Measurements from ENCODE around the gene THTPA.

THTPA gene

GRCh38 chr14:23540141-23540469 is 16.0 kb upstream of the THTPA start:
- H3K36me3 ChIP-seq (ENCODE audit: control insufficient read depth, insufficient read depth, low read length) = no peaks in the 10 kb centered on the region
- H3K4me1 ChIP-seq (ENCODE audit: control insufficient read depth, insufficient read depth, low read length, poor library complexity, severe bottlenecking) = no peaks in the 10 kb centered on the region
- H3K9me3 ChIP-seq (ENCODE audit: control insufficient read depth, low read length) = no peaks in the 10 kb centered on the region
- DNase-seq = no peak
- no peaks in the 10 kb centered on the region for H3K27me3 ChIP-seq (replicated peaks; ENCODE audit: control insufficient read depth, insufficient read depth, low read length, poor library complexity, severe bottlenecking)
- no peak overlapping the region for H3K4me3 ChIP-seq (ENCODE audit: insufficient read depth, low read depth, low read length, poor library complexity, severe bottlenecking)
- no peak overlapping the region for H3K27ac ChIP-seq (ENCODE audit: insufficient read depth, low read length, poor library complexity, severe bottlenecking)

- no peaks in the 10 kb centered on the region for H3K27me3 ChIP-seq (replicated peaks; ENCODE audit: control insufficient read depth, insufficient read depth, low read length, poor library complexity, severe bottlenecking)
- no peaks in the 10 kb centered on the region for H3K36me3 ChIP-seq (ENCODE audit: control insufficient read depth, insufficient read depth, low read length)
- H3K9me3 ChIP-seq (ENCODE audit: control insufficient read depth, low read length) = no peaks in the 10 kb centered on the region
- H3K27ac ChIP-seq (ENCODE audit: insufficient read depth, low read length, poor library complexity, severe bottlenecking) = no peak overlapping the region
- H3K4me3 ChIP-seq (ENCODE audit: insufficient read depth, low read depth, low read length, poor library complexity, severe bottlenecking) = no peak overlapping the region
- no peaks in the 10 kb centered on the region for H3K4me1 ChIP-seq (ENCODE audit: control insufficient read depth, insufficient read depth, low read length, poor library complexity, severe bottlenecking)
- no peak for DNase-seq
Observed at GRCh38 chr14:23542261-23542660, 13.8 kb upstream of the THTPA start.

GRCh38 chr14:23543403-23543802 is 12.7 kb upstream of the THTPA start:
- DNase-seq = no peak
- Histone ChIP-seq H3K36me3 (ENCODE audit: control insufficient read depth, insufficient read depth, low read length) (no peaks in the 10 kb centered on the region), H3K4me1 (ENCODE audit: control insufficient read depth, insufficient read depth, low read length, poor library complexity, severe bottlenecking) (no peaks in the 10 kb centered on the region), H3K4me3 (ENCODE audit: insufficient read depth, low read depth, low read length, poor library complexity, severe bottlenecking) (no peak overlapping the region), H3K27me3 (replicated peaks; ENCODE audit: control insufficient read depth, insufficient read depth, low read length, poor library complexity, severe bottlenecking) (no peaks in the 10 kb centered on the region), H3K9me3 (ENCODE audit: control insufficient read depth, low read length) (no peaks in the 10 kb centered on the region), H3K27ac (ENCODE audit: insufficient read depth, low read length, poor library complexity, severe bottlenecking) (no peak overlapping the region)

- Histone ChIP-seq H3K4me1 (ENCODE audit: control insufficient read depth, insufficient read depth, low read length, poor library complexity, severe bottlenecking) (no peaks in the 10 kb centered on the region), H3K36me3 (ENCODE audit: control insufficient read depth, insufficient read depth, low read length) (no peaks in the 10 kb centered on the region), H3K4me3 (ENCODE audit: insufficient read depth, low read depth, low read length, poor library complexity, severe bottlenecking) (no peak overlapping the region), H3K9me3 (ENCODE audit: control insufficient read depth, low read length) (no peaks in the 10 kb centered on the region), H3K27me3 (replicated peaks; ENCODE audit: control insufficient read depth, insufficient read depth, low read length, poor library complexity, severe bottlenecking) (peaks cover under 1% of the 10 kb centered on the region), H3K27ac (ENCODE audit: insufficient read depth, low read length, poor library complexity, severe bottlenecking) (no peak overlapping the region)
- DNase-seq = no peak
Observed at GRCh38 chr14:23544511-23545447, 11.3 kb upstream of the THTPA start.

- no peak overlapping the region for H3K27ac ChIP-seq (ENCODE audit: insufficient read depth, low read length, poor library complexity, severe bottlenecking)
- no peaks in the 10 kb centered on the region for H3K36me3 ChIP-seq (ENCODE audit: control insufficient read depth, insufficient read depth, low read length)
- H3K4me1 ChIP-seq (ENCODE audit: control insufficient read depth, insufficient read depth, low read length, poor library complexity, severe bottlenecking) = peaks cover 4% of the 10 kb centered on the region
- no peak for DNase-seq
- peaks cover 11% of the 10 kb centered on the region for H3K27me3 ChIP-seq (replicated peaks; ENCODE audit: control insufficient read depth, insufficient read depth, low read length, poor library complexity, severe bottlenecking)
- no peak overlapping the region for H3K4me3 ChIP-seq (ENCODE audit: insufficient read depth, low read depth, low read length, poor library complexity, severe bottlenecking)
- H3K9me3 ChIP-seq (ENCODE audit: control insufficient read depth, low read length) = no peaks in the 10 kb centered on the region
Observed at GRCh38 chr14:23545740-23546365, 10.2 kb upstream of the THTPA start.

- Histone ChIP-seq H3K27ac (ENCODE audit: insufficient read depth, low read length, poor library complexity, severe bottlenecking) (no peak overlapping the region), H3K9me3 (ENCODE audit: control insufficient read depth, low read length) (no peaks in the 10 kb centered on the region), H3K36me3 (ENCODE audit: control insufficient read depth, insufficient read depth, low read length) (no peaks in the 10 kb centered on the region), H3K27me3 (replicated peaks; ENCODE audit: control insufficient read depth, insufficient read depth, low read length, poor library complexity, severe bottlenecking) (peaks cover 15% of the 10 kb centered on the region), H3K4me3 (ENCODE audit: insufficient read depth, low read depth, low read length, poor library complexity, severe bottlenecking) (no peak overlapping the region), H3K4me1 (ENCODE audit: control insufficient read depth, insufficient read depth, low read length, poor library complexity, severe bottlenecking) (peaks cover 10% of the 10 kb centered on the region)
- no peak for DNase-seq
Observed at GRCh38 chr14:23546450-23547035, 9.5 kb upstream of the THTPA start.

GRCh38 chr14:23547924-23548323 is 8.1 kb upstream of the THTPA start:
- Histone ChIP-seq H3K9me3 (ENCODE audit: control insufficient read depth, low read length) (no peaks in the 10 kb centered on the region), H3K4me1 (ENCODE audit: control insufficient read depth, insufficient read depth, low read length, poor library complexity, severe bottlenecking) (peaks cover 16% of the 10 kb centered on the region), H3K27me3 (replicated peaks; ENCODE audit: control insufficient read depth, insufficient read depth, low read length, poor library complexity, severe bottlenecking) (peaks cover 15% of the 10 kb centered on the region), H3K36me3 (ENCODE audit: control insufficient read depth, insufficient read depth, low read length) (no peaks in the 10 kb centered on the region), H3K27ac (ENCODE audit: insufficient read depth, low read length, poor library complexity, severe bottlenecking) (no peak overlapping the region), H3K4me3 (ENCODE audit: insufficient read depth, low read depth, low read length, poor library complexity, severe bottlenecking) (no peak overlapping the region)
- DNase-seq = no peak

GRCh38 chr14:23548351-23549318 is 7.4 kb upstream of the THTPA start:
- Histone ChIP-seq H3K27ac (ENCODE audit: insufficient read depth, low read length, poor library complexity, severe bottlenecking) (no peak overlapping the region), H3K4me1 (ENCODE audit: control insufficient read depth, insufficient read depth, low read length, poor library complexity, severe bottlenecking) (peaks cover 16% of the 10 kb centered on the region), H3K9me3 (ENCODE audit: control insufficient read depth, low read length) (no peaks in the 10 kb centered on the region), H3K27me3 (replicated peaks; ENCODE audit: control insufficient read depth, insufficient read depth, low read length, poor library complexity, severe bottlenecking) (peaks cover 15% of the 10 kb centered on the region), H3K4me3 (ENCODE audit: insufficient read depth, low read depth, low read length, poor library complexity, severe bottlenecking) (no peak overlapping the region), H3K36me3 (ENCODE audit: control insufficient read depth, insufficient read depth, low read length) (no peaks in the 10 kb centered on the region)
- DNase-seq = no peak

GRCh38 chr14:23550131-23550811 is 5.8 kb upstream of the THTPA start:
- DNase-seq = no peak
- H3K4me3 ChIP-seq (ENCODE audit: insufficient read depth, low read depth, low read length, poor library complexity, severe bottlenecking) = peak overlapping the region; percentile 66
- H3K36me3 ChIP-seq (ENCODE audit: control insufficient read depth, insufficient read depth, low read length) = no peaks in the 10 kb centered on the region
- H3K27me3 ChIP-seq (replicated peaks; ENCODE audit: control insufficient read depth, insufficient read depth, low read length, poor library complexity, severe bottlenecking) = peaks cover 15% of the 10 kb centered on the region
- H3K4me1 ChIP-seq (ENCODE audit: control insufficient read depth, insufficient read depth, low read length, poor library complexity, severe bottlenecking) = peaks cover 16% of the 10 kb centered on the region
- H3K27ac ChIP-seq (ENCODE audit: insufficient read depth, low read length, poor library complexity, severe bottlenecking) = no peak overlapping the region
- H3K9me3 ChIP-seq (ENCODE audit: control insufficient read depth, low read length) = no peaks in the 10 kb centered on the region

All from effector memory CD4-positive, alpha-beta T cell (primary cell).